Mesothelial cell of epicardium (in vitro differentiated cells): ENCODE measurements around the gene TOB2. TPM values are rescaled to one million over a fixed set of nuclear protein-coding genes. Genes with fewer than 3 reads are reported as not detected.
"Not testable (repeated sequence)": the region's sequence is repeated elsewhere in the genome, so short reads cannot be mapped to it uniquely, and the experiment has no call there.

ENCODE experiments used
- DNase-seq, 2 experiments: peaks; one replicate each; pipeline ENCODE4 v3.0.0; 2021; ENCODE audit warnings: low spot score in 2 of 2; ENCODE audit not compliant: unreplicated experiment in 2 of 2
- H3K27ac Mint-ChIP-seq: 2 replicates; pipeline ENCODE4 v1.8.0; 2021; ENCODE audit warnings: mixed read lengths
- H3K27me3 Mint-ChIP-seq: 2 replicates; pipeline ENCODE4 v1.8.0; 2021; ENCODE audit warnings: low read depth, mixed read lengths
- H3K36me3 Mint-ChIP-seq: 2 replicates; pipeline ENCODE4 v1.8.0; 2021; ENCODE audit warnings: mixed read lengths
- H3K4me1 Mint-ChIP-seq: 2 replicates; pipeline ENCODE4 v1.8.0; 2021; ENCODE audit warnings: mixed read lengths
- H3K4me3 Mint-ChIP-seq: 2 replicates; pipeline ENCODE4 v1.8.0; 2021; ENCODE audit warnings: mild to moderate bottlenecking, moderate library complexity, mixed read lengths
- H3K9me3 Mint-ChIP-seq: 2 replicates; pipeline ENCODE4 v1.8.0; 2021; ENCODE audit warnings: mixed read lengths
- CTCF ChIP-seq: fragments of 200-600 bp; sonication (generic); IDR thresholded peaks from one replicate; pipeline ENCODE4 v1.5.0; 2021; ENCODE audit warnings: antibody characterized with exemption; ENCODE audit not compliant: unreplicated experiment
- total RNA-seq: library from RNA; stranded (reverse); gene quantifications from 3 replicates; pipeline ENCODE4 v1.2.1, GENCODE V29; 2021

TOB2 gene
- total RNA-seq, 1 donor from 2014 or later, result 42.1 TPM

DNA sequence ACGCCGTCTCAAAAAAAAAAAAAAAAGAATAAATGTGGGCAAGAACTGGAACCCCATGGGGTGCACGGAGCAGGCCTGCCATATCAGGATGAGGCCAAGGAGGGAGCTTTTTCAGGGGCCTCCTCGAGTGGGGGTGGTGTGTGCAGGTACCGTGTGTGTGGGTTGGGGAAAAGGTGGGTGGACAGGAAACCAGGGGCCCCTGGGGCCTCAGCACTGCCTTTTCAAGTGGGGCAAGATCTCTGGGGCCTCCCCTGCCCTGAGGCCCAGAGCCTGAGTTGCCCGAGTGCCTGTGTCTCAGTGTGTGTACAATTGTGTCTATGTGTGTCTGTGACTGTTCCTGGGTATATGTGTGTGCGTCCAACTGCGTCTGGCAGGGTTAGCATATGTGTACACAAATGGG, 41.0 kb downstream of the TOB2 start:
- Mint-ChIP-seq H3K4me3 (no peak overlapping the region), H3K27ac (no peak overlapping the region), H3K36me3 (no peaks in the 10 kb centered on the region), H3K27me3 (no peaks in the 10 kb centered on the region), H3K9me3 (no peaks in the 10 kb centered on the region), H3K4me1 (peaks cover 2% of the 10 kb centered on the region)
- no peak for TF ChIP-seq CTCF
- DNase-seq, result no peak

DNA sequence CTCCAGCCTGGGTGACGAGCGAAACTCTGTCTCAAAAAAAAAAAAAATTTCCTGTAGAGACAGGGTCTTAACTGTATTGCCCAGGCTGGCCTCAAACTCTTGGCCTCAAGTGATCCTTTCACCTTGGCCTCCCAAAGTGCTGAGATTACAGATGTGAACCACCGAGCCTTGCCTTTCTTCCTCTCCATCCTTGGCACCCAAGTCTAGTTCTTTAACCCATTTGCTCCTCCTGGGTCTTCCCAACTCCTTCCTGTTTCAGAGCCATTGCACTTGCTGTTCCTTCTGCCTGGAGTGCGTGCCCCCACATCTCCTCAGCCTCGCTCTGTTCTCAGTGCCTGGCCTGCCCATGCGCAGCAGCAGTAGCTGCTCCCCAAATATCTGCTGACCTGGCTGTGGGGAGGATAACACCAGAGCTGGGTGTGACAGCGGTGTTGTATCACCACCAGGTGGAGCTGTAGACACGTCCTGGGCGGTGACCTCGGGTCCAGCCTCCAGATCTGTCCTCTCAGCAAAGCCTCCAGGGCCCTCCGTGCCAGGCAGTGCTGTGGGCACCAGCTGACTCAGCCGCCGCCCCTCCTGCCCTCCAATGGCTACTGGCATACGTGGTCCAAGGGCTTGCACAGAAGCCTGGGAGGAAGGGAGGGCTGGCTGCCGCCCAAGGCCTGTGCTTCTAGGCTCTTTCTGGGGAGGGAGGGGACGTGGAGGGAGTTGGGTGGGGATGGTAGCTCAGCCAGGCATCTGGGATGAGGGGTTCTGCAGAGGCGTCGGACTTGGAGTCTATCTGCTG, 42.9 kb downstream of the TOB2 start:
- peaks cover 2% of the 10 kb centered on the region for H3K4me1 Mint-ChIP-seq
- peak; percentile 61 to 79 for DNase-seq
- no peaks in the 10 kb centered on the region for H3K9me3 Mint-ChIP-seq
- TF ChIP-seq CTCF, result peak; percentile 80
- no peak overlapping the region for H3K4me3 Mint-ChIP-seq
- no peaks in the 10 kb centered on the region for H3K27me3 Mint-ChIP-seq
- no peaks in the 10 kb centered on the region for H3K36me3 Mint-ChIP-seq
- no peak overlapping the region for H3K27ac Mint-ChIP-seq

DNA sequence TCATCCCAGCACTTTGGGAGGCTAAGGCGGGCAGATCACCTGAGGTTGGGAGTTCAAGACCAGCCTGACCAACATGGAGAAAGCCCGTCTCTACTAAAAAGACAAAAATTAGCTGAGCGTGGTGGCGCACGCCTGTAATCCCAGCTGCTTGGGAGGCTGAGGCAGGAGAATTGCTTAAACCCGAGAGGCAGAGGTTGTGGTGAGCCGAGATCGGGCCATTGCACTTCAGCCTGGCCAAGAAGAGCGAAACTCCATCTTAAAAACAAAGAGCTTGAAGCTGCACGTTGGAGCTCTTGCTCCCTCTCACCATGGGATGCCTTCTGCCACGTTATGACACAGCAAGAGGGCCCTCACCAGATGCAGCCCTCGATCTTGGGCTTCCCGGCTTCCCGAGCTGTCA, 43.8 kb downstream of the TOB2 start:
- H3K36me3 Mint-ChIP-seq, DNase-seq, H3K27ac Mint-ChIP-seq, H3K27me3 Mint-ChIP-seq, H3K9me3 Mint-ChIP-seq, H3K4me1 Mint-ChIP-seq, H3K4me3 Mint-ChIP-seq: not testable (repeated sequence)

- DNase-seq, result no peak
- H3K9me3 Mint-ChIP-seq, result no peaks in the 10 kb centered on the region
- H3K4me3 Mint-ChIP-seq, result no peak overlapping the region
These were observed 44.6 kb downstream of the TOB2 start for GRCh38 chr22:41401781-41402648.

DNA sequence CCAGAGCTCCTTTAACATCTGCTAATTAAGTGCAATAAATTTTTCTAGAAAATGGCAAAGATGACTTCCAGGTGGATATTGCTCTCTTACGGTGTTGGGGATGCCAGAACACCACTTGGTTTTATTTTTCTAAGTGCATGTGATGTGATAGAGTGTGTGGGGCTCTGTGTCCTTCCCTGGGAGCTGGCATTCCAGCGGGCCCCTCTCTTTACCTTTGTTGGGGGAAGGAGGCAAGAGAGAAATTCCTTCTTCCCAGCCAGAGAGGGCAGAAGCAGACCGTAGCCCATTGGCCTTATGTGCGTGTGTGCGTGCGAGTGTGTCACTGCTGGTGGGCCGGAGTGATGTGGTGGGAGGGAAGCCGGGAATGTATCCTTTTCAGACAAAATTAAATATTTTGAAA, 47.7 kb downstream of the TOB2 start:
- H3K9me3 Mint-ChIP-seq, result no peaks in the 10 kb centered on the region
- no peak for TF ChIP-seq CTCF
- no peaks in the 10 kb centered on the region for H3K27me3 Mint-ChIP-seq
- no peak for DNase-seq
- H3K4me3 Mint-ChIP-seq, result no peak overlapping the region
- peaks cover 2% of the 10 kb centered on the region for H3K4me1 Mint-ChIP-seq
- H3K36me3 Mint-ChIP-seq, result peaks cover 19% of the 10 kb centered on the region
- H3K27ac Mint-ChIP-seq, result no peak overlapping the region

More at GRCh38 chr22:41401781-41402648, 44.6 kb downstream of the TOB2 start:
- peaks cover 2% of the 10 kb centered on the region for H3K4me1 Mint-ChIP-seq
- H3K27me3 Mint-ChIP-seq, result no peaks in the 10 kb centered on the region
- H3K36me3 Mint-ChIP-seq, result peaks cover 7% of the 10 kb centered on the region
- no peak for TF ChIP-seq CTCF
- H3K27ac Mint-ChIP-seq, result no peak overlapping the region
